Panc1 (cell line): ENCODE data around the gene FAM234B.

Experiments used
- POLR2AphosphoS5 ChIP-seq: IDR thresholded peaks from 2 replicates; pipeline ENCODE4 v1.6.1; 2012; ENCODE audit warnings: mild to moderate bottlenecking, low read depth, low read length, moderate library complexity
- TF ChIP-seq, protein P1 (sequence below): fragments of 450-650 bp; IDR thresholded peaks from 2 replicates; pipeline ENCODE4 v1.5.1; 2017; ENCODE audit warnings: mild to moderate bottlenecking

DNA sequence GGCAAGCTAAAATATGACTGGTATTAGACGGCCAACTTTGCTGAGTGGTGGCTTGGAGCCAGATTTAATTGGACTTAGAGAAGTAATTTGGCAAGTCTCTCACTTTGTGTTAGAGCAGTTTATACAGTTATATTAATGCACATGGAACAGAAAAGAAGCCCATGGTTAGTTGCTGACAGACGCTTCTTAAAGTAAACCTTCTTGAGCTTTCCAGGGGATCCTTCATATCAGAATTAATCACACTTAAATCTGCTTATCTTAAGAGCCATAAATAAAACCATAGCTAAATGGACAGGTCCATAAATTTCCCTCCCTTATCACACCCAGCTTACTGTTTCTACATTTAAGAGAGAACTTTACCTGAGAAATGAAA lies 49.7 kb downstream of the FAM234B start:
- TF ChIP-seq, protein P1, sequence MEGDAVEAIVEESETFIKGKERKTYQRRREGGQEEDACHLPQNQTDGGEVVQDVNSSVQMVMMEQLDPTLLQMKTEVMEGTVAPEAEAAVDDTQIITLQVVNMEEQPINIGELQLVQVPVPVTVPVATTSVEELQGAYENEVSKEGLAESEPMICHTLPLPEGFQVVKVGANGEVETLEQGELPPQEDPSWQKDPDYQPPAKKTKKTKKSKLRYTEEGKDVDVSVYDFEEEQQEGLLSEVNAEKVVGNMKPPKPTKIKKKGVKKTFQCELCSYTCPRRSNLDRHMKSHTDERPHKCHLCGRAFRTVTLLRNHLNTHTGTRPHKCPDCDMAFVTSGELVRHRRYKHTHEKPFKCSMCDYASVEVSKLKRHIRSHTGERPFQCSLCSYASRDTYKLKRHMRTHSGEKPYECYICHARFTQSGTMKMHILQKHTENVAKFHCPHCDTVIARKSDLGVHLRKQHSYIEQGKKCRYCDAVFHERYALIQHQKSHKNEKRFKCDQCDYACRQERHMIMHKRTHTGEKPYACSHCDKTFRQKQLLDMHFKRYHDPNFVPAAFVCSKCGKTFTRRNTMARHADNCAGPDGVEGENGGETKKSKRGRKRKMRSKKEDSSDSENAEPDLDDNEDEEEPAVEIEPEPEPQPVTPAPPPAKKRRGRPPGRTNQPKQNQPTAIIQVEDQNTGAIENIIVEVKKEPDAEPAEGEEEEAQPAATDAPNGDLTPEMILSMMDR, result no peak
- TF ChIP-seq POLR2AphosphoS5, result no peak
